Measurements from ENCODE around the gene EFR3B.
"Not testable (repeated sequence)": the region's sequence is repeated elsewhere in the genome, so short reads cannot be mapped to it uniquely, and the experiment has no call there.

Gene EFR3B

GRCh38 chr2:25159949-25160348 is 118.1 kb downstream of the EFR3B start:
- no peak for DNase-seq

GRCh38 chr2:25160376-25160775 is 118.5 kb downstream of the EFR3B start:
- DNase-seq, result no peak

- no peak for DNase-seq
Observed at GRCh38 chr2:25161055-25161781, 119.3 kb downstream of the EFR3B start.

- not testable (repeated sequence) for DNase-seq
Observed at GRCh38 chr2:25162061-25162460, 120.2 kb downstream of the EFR3B start.

- DNase-seq, result no peak
Observed at GRCh38 chr2:25164561-25164960, 122.7 kb downstream of the EFR3B start.

- no peak for DNase-seq
Observed at GRCh38 chr2:25165992-25166875, 124.4 kb downstream of the EFR3B start.

GRCh38 chr2:25168256-25169072 is 126.6 kb downstream of the EFR3B start, which contains the start of gene POMC:
Gene POMC (minus strand): TSS chr2:25168580. CDS start chr2:25164772, 3,808 bp downstream.
- no peak for DNase-seq

- DNase-seq, result no peak
Observed at GRCh38 chr2:25169073-25169470, 127.2 kb downstream of the EFR3B start.

GRCh38 chr2:25170888-25171287 is 129.0 kb downstream of the EFR3B start:
- no peak for DNase-seq

- no peak for DNase-seq
Observed at GRCh38 chr2:25173719-25174118, 131.8 kb downstream of the EFR3B start.

- DNase-seq, result no peak
Observed at GRCh38 chr2:25174192-25174861, 132.5 kb downstream of the EFR3B start.

GRCh38 chr2:25176138-25176537 is 134.3 kb downstream of the EFR3B start:
- DNase-seq, result no peak

GRCh38 chr2:25176541-25177181 is 134.8 kb downstream of the EFR3B start:
- no peak for DNase-seq

- DNase-seq, result no peak
Observed at GRCh38 chr2:25177211-25177611, 135.3 kb downstream of the EFR3B start.

GRCh38 chr2:25178976-25179375 is 137.1 kb downstream of the EFR3B start:
- no peak for DNase-seq

GRCh38 chr2:25184254-25184653 is 142.4 kb downstream of the EFR3B start:
- DNase-seq, result no peak

- no peak for DNase-seq
Observed at GRCh38 chr2:25187729-25188350, 146.0 kb downstream of the EFR3B start.

GRCh38 chr2:25188405-25188804 is 146.5 kb downstream of the EFR3B start:
- DNase-seq, result no peak

- DNase-seq, result peak; percentile 47
Observed at GRCh38 chr2:25190536-25190935, 148.7 kb downstream of the EFR3B start.

- DNase-seq, result no peak
Observed at GRCh38 chr2:25194576-25195122, 152.8 kb downstream of the EFR3B start.
